Gastroesophageal sphincter (tissue), 4 donors: ENCODE results near the gene SLC9A3. TPM values are rescaled to one million over a fixed set of nuclear protein-coding genes. Genes with fewer than 3 reads are reported as not detected.

Experiments used
- ATAC-seq: fragments of 150-250 bp; one replicate; pipeline ENCODE4 v1.9.1; 2016; ENCODE audit warnings: mild to moderate bottlenecking, moderate library complexity
- H3K27ac ChIP-seq, 4 donors: fragments of 200-600 bp; sonication (generic) in 3 of 4; 1 replicate in 3 of 4; 2 replicates in 1 of 4; pipeline ENCODE4 v1.5.1; 2016 to 2019
- H3K27me3 ChIP-seq: fragments of 200-600 bp; sonication (generic); one replicate; pipeline ENCODE4 v1.5.1; 2019
- H3K36me3 ChIP-seq, 2 donors: fragments of 200-600 bp; sonication (generic); one replicate each; pipeline ENCODE4 v1.5.1; 2019; ENCODE audit warnings: control low read depth in 1 of 2
- H3K4me1 ChIP-seq, 3 donors: fragments of 200-600 bp; sonication (generic); 1 replicate in 2 of 3; 2 replicates in 1 of 3; pipeline ENCODE4 v1.5.1; 2016 to 2019; ENCODE audit warnings: control low read depth in 2 of 3
- H3K4me3 ChIP-seq, 2 donors: fragments of 200-600 bp; sonication (generic); one replicate each; pipeline ENCODE4 v1.5.1; 2019; ENCODE audit warnings: mild to moderate bottlenecking in 1 of 2, moderate library complexity in 1 of 2
- H3K9me3 ChIP-seq, 3 donors: fragments of 200-600 bp; sonication (generic); one replicate each; pipeline ENCODE4 v1.5.1; 2017 to 2019; ENCODE audit warnings: control low read depth in 2 of 3
- CTCF ChIP-seq, 4 experiments: fragments of 200-600 bp in 2 of 4; fragments of 450-650 bp in 2 of 4; sonication (generic) in 1 of 4; IDR thresholded peaks; one replicate each; pipeline ENCODE4 v1.5.1; 2017 to 2019; ENCODE audit warnings: antibody characterized with exemption in 4 of 4, mild to moderate bottlenecking in 2 of 4, moderate library complexity in 2 of 4
- EP300 ChIP-seq: sonication (generic); formaldehyde crosslinking; IDR thresholded peaks from one replicate; pipeline ENCODE4 v1.6.1; 2017; ENCODE audit warnings: antibody characterized with exemption, mild to moderate bottlenecking
- POLR2A ChIP-seq, 2 donors: fragments of 450-650 bp; IDR thresholded peaks; one replicate each; pipeline ENCODE4 v1.6.1; 2017; ENCODE audit warnings: antibody characterized with exemption in 2 of 2, mild to moderate bottlenecking in 2 of 2, moderate library complexity in 1 of 2
- POLR2AphosphoS5 ChIP-seq: sonication (generic); formaldehyde crosslinking; IDR thresholded peaks from one replicate; pipeline ENCODE4 v1.6.1; 2017; ENCODE audit warnings: antibody characterized with exemption
- WGBS, 2 donors: methylation state at CpG; one replicate each; pipeline ENCODE4 v1.1.5; 2018; ENCODE audit warnings: low coverage in 1 of 2; 5-methylcytosine and 5-hydroxymethylcytosine counted together
- total RNA-seq, 4 donors: library from RNA; depleted of rRNA; stranded (reverse); fragments of >200 nt; gene quantifications; one replicate each; pipeline ENCODE4 v1.1.0, GENCODE V29; 2016

The SLC9A3 gene
- total RNA-seq, 4 donors from 2014 or later, result 2.6 to 3.9 (median 2.8) TPM

GRCh38 chr5:428754-429452 lies 95.3 kb downstream of the SLC9A3 start:
- Histone ChIP-seq H3K9me3 (no peaks in the 10 kb centered on the region), H3K27ac (no peak overlapping the region), H3K27me3 (peaks cover 32% of the 10 kb centered on the region), H3K36me3 (no peaks in the 10 kb centered on the region), H3K4me1 (no peaks in the 10 kb centered on the region), H3K4me3 (no peak overlapping the region)
- no peak for TF ChIP-seq EP300
- no peak for TF ChIP-seq POLR2A (IDR thresholded peaks at IDR 0.05)
- TF ChIP-seq POLR2AphosphoS5, result no peak
- no peak for TF ChIP-seq CTCF (IDR thresholded peaks at IDR 0.05)
- ATAC-seq, result no peak
- WGBS, 2 donors, result 90% methylated on average over 4 of the region's 22 CpGs; no CpG with 5 or more reads in 1 of the 2 donors

GRCh38 chr5:428219-428618 lies 96.0 kb downstream of the SLC9A3 start:
- no peak overlapping the region for H3K27ac ChIP-seq
- WGBS, 2 donors, result 92 to 100% methylated on average over 1 to 2 of the region's 11 CpGs
- TF ChIP-seq POLR2A (IDR thresholded peaks at IDR 0.05), result no peak
- no peak for TF ChIP-seq CTCF (IDR thresholded peaks at IDR 0.05)
- no peak for TF ChIP-seq POLR2AphosphoS5
- no peak for TF ChIP-seq EP300
- H3K27me3 ChIP-seq, result peaks cover 25% of the 10 kb centered on the region
- no peak overlapping the region for H3K4me3 ChIP-seq
- H3K36me3 ChIP-seq, result no peaks in the 10 kb centered on the region
- ATAC-seq, result no peak
- H3K9me3 ChIP-seq, result no peaks in the 10 kb centered on the region
- no peaks in the 10 kb centered on the region for H3K4me1 ChIP-seq

DNA sequence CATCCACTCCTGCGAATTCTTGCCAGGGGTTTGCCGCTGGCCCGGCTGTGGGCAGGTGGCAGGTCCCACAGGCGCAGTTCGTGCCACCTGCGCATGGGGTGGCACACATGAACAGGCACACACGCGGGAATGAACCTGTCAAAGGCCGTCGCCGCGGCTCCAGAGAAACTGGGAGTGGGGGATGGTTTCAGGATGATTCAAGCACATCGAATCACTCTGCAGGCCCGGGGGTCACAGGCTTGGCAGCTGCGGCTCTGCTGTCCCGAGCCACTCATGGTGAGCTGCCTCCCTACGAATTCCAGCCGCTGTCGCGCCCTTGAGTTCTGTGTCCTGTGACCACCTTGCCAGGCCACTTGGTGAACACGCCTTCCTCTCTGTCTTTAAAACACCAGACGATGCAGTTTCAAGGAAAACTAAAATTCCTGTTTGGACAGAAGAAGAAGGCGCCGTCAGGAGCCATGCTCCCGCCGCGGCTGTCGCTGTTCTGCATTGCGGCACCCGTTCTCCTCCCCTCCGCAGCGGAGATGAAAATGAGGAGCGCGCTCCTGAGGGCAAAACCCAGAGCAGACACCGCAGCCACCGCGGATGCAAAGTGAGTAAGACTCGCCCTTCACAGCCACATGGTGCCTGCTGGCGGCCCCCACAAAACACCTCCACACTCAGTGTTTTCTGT lies 96.7 kb downstream of the SLC9A3 start:
- WGBS, 2 donors, result 95 to 96% methylated on average over 12 to 28 of the region's 39 CpGs
- Histone ChIP-seq H3K4me3 (no peak overlapping the region), H3K27me3 (peaks cover 19% of the 10 kb centered on the region), H3K27ac (no peak overlapping the region), H3K36me3 (no peaks in the 10 kb centered on the region), H3K4me1 (no peaks in the 10 kb centered on the region), H3K9me3 (no peaks in the 10 kb centered on the region)
- TF ChIP-seq POLR2A (IDR thresholded peaks at IDR 0.05) (no peak), CTCF (IDR thresholded peaks at IDR 0.05) (no peak), EP300 (no peak), POLR2AphosphoS5 (no peak)
- ATAC-seq, result no peak

- no peak for ATAC-seq
- no peak overlapping the region for H3K4me3 ChIP-seq
- TF ChIP-seq POLR2A (IDR thresholded peaks at IDR 0.05) (no peak), EP300 (no peak), CTCF (IDR thresholded peaks at IDR 0.05) (no peak), POLR2AphosphoS5 (no peak)
- no peaks in the 10 kb centered on the region for H3K9me3 ChIP-seq
- H3K36me3 ChIP-seq, result no peaks in the 10 kb centered on the region
- peaks cover 16% of the 10 kb centered on the region for H3K27me3 ChIP-seq
- no peak overlapping the region for H3K27ac ChIP-seq
- WGBS, 2 donors, result 61 to 89% methylated on average over 3 of the region's 3 CpGs
- H3K4me1 ChIP-seq, result no peaks in the 10 kb centered on the region
These were observed 97.8 kb downstream of the SLC9A3 start for GRCh38 chr5:426392-426976.
